ENCODE measurements around the gene ARHGDIB. TPM values are rescaled to one million over a fixed set of nuclear protein-coding genes. Genes with fewer than 3 reads are reported as not detected.
A peak's percentile ranks its signal among the peaks of the same experiment; 100 is the strongest.

Gene ARHGDIB
- total RNA-seq, 1 donor from 2014 or later: 228 TPM

- Histone ChIP-seq H3K4me3 (no peak overlapping the region), H3K36me3 (peaks cover 79% of the 10 kb centered on the region), H3K9me3 (no peaks in the 10 kb centered on the region), H3K4me1 (peaks cover 52% of the 10 kb centered on the region), H3K27me3 (no peaks in the 10 kb centered on the region), H3K27ac (peak overlapping the region; percentile 2)
- DNase-seq: no peak
- intact Hi-C loops (cut with DNase I): no loop called here
- TF ChIP-seq CTCF (IDR thresholded peaks at IDR 0.05): no peak
- no peak for ATAC-seq
Measured at GRCh38 chr12:14946162-14946561, 15.2 kb downstream of the ARHGDIB start.

GRCh38 chr12:14942196-14942931 is 19.0 kb downstream of the ARHGDIB start:
- Histone ChIP-seq H3K27ac (no peak overlapping the region), H3K27me3 (no peaks in the 10 kb centered on the region), H3K9me3 (no peaks in the 10 kb centered on the region), H3K4me3 (no peak overlapping the region), H3K4me1 (peaks cover 15% of the 10 kb centered on the region), H3K36me3 (peaks cover 56% of the 10 kb centered on the region)
- DNase-seq (no peak), ATAC-seq (peak; percentile 33)
- intact Hi-C loops (cut with DNase I): no loop called here
- TF ChIP-seq CTCF (IDR thresholded peaks at IDR 0.05): no peak

- Histone ChIP-seq H3K4me3 (no peak overlapping the region), H3K27ac (no peak overlapping the region), H3K4me1 (peaks cover 7% of the 10 kb centered on the region), H3K36me3 (peaks cover 46% of the 10 kb centered on the region), H3K9me3 (no peaks in the 10 kb centered on the region), H3K27me3 (no peaks in the 10 kb centered on the region)
- DNase-seq (no peak), ATAC-seq (no peak)
- intact Hi-C loops (cut with DNase I): no loop called here
- no peak for TF ChIP-seq CTCF (IDR thresholded peaks at IDR 0.05)
Measured at GRCh38 chr12:14941369-14941768, 20.0 kb downstream of the ARHGDIB start.

- intact Hi-C loops (cut with DNase I): no loop called here
- TF ChIP-seq CTCF (IDR thresholded peaks at IDR 0.05): no peak
- Histone ChIP-seq H3K36me3 (peaks cover 24% of the 10 kb centered on the region), H3K4me1 (no peaks in the 10 kb centered on the region), H3K27ac (no peak within 1 kb of the TSS), H3K27me3 (no peaks in the 10 kb centered on the region), H3K9me3 (no peaks in the 10 kb centered on the region), H3K4me3 (no peak within 1 kb of the TSS)
- DNase-seq (no peak), ATAC-seq (no peak)
Measured at GRCh38 chr12:14938301-14938700, 23.1 kb downstream of the ARHGDIB start, which contains the start of gene ERP27. Gene ERP27, minus strand, starts transcription at chr12:14938537. Its CDS starts 29 bp downstream, at chr12:14938508.

- intact Hi-C loops (cut with DNase I): no loop called here
- TF ChIP-seq CTCF (IDR thresholded peaks at IDR 0.05): no peak
- no peaks in the 10 kb centered on the region for H3K27me3 ChIP-seq
- no peak overlapping the region for H3K27ac ChIP-seq
- H3K9me3 ChIP-seq: no peaks in the 10 kb centered on the region
- no peak overlapping the region for H3K4me3 ChIP-seq
- ATAC-seq (peak; percentile 26), DNase-seq (no peak)
- peaks cover 18% of the 10 kb centered on the region for H3K36me3 ChIP-seq
- H3K4me1 ChIP-seq: no peaks in the 10 kb centered on the region
Measured at GRCh38 chr12:14937689-14938088, 23.7 kb downstream of the ARHGDIB start.

Data from upper lobe of right lung (tissue), 1 donor.